HG03442 (cell line): ENCODE data around the gene FAM221B.

Experiments used
- ATAC-seq: cut with Tn5 transposase; IDR thresholded peaks from one replicate; pipeline ENCODE4 v1.9.1; 2021; ENCODE audit warnings: mild to moderate bottlenecking, moderate library complexity; ENCODE audit not compliant: unreplicated experiment

Gene FAM221B

DNA sequence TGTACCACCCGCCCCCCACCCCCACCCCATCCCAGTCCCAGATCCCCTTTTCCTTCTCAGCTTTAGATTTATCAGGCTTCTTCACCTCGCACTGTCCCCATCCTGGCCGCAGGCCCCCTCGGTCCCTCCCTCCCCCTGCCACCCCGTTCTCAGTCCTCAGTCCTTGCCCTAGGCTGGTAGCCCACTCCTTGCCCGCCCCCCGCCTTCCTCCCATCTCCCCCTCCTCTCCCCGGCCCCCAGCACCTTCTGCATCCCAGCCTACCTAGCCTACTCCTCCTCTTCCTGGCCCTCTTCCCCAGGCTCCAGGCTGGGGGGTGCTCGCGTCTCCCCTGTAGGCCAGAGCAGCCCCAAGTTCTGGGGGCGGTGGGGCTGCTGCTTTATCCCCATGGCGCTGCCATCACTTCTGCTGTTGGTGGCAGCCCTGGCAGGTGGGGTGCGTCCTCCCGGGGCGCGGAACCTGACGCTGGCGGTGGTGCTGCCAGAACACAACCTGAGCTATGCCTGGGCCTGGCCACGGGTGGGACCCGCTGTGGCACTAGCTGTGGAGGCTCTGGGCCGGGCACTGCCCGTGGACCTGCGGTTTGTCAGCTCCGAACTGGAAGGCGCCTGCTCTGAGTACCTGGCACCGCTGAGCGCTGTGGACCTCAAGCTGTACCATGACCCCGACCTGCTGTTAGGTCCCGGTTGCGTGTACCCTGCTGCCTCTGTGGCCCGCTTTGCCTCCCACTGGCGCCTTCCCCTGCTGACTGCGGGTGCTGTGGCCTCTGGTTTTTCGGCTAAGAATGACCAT lies 36.3 kb downstream of the FAM221B start:
- no peak for ATAC-seq

GRCh38 chr9:35791297-35791921 lies 37.1 kb downstream of the FAM221B start, which contains the start of gene NPR2:
TSS of gene NPR2 (plus strand) at chr9:35791591. CDS start at chr9:35792409, 818 bp downstream.
- ATAC-seq, result no peak

DNA sequence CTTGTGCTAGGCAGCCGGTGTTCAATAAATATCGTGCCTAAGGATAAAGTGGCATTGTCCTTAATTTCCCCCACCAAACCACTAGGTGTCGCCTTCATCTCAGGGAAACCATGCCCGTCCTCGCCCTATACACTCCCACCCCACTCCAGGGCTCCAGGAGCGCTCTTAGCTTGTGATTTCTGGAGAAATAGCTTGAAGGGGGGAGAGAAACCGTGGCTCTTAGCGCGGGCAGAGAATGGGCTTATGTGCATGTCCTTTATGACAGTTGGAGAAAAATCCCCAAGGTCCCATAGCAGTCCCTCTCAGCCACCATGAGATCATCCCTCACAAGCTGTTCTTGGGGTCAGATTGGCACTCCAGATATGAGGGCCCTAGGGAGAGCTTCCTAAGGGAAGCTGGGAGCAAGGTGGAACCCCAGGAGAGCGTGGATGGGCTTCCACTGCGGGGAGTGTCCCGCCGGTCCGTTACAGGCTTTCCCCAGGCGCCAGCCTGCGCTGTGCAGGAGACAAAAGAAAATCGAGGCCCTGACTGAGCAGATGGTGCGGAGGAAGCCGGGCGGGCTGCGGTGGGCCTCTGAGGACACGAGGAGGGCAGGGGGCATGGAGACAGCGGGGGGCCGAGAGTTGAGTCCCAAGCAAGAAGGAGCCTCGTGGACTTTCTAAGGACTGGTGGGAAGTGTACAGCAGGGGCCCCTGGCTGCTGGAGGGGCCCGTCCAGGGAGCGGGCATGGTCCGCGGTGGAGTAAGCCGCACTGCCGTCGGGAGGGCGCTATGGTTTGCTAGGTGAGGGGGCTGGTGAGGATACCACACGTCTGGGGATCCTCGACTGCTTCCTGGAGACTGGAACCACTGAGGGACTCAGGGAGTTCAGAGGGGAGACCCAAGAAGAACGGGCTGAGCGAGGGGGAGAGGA lies 37.9 kb downstream of the FAM221B start:
- no peak for ATAC-seq

GRCh38 chr9:35790025-35790384 lies 38.5 kb downstream of the FAM221B start:
- no peak for ATAC-seq

GRCh38 chr9:35789541-35789940 lies 39.0 kb downstream of the FAM221B start:
- no peak for ATAC-seq

DNA sequence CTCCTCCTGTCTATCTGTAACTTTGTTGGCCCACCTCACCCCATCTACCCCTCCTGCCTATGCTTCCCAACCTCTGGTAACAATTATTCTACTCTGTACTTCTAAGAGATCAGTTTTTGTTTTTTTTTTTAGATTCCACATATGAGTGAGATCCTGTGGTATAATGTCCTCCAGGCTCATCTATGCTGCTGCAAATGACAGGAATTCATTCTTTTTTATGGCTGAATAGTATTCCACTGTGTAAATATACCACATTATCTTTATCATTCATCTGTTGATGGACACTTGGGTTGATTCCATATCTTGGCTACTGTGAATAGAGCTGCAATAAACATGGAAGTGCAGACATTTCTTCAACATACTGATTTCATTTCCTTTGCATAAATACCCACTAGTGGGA lies 45.1 kb downstream of the FAM221B start:
- no peak for ATAC-seq

GRCh38 chr9:35781066-35781465 lies 47.5 kb downstream of the FAM221B start:
- ATAC-seq, result no peak

DNA sequence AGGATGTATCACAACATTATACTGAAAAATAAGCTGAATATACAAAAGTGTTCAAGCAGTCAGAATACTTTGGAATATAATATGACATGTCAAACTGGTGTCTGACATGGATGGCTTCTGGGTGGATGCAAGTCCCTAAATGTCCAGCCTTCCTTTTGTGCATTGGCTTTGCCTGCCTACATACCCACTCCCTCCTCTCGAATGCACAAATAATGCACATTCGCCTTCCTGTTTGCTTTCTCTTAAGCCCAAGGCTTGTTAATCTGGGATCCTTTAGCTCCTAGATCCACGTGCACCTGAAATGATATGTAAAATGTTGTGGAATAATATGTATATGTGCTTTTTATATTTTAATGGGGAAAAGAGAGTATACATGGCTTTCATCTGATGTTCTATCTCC lies 50.0 kb downstream of the FAM221B start:
- ATAC-seq, result no peak

- ATAC-seq, result no peak
These were observed 52.5 kb downstream of the FAM221B start for GRCh38 chr9:35776018-35776417.

- ATAC-seq, result no peak
These were observed 53.5 kb downstream of the FAM221B start for GRCh38 chr9:35774907-35775635.

DNA sequence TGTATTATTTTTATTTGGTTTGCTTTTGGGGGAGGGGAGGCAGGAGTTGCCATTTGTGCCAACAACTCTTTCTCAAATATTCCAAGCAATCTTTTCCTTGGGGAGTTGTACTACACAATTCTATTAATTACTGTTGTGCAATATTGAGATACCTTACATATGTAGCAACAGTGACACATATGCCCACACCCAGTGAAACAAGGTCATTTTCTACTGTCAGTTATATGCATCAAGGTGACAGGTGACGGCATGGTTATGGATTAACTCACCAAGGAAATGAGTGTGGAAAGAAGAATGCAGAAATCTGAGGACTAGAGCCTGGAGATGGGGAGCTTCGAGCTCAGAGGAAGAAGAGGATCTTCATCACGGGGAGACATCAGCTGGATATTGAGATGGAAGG lies 56.6 kb downstream of the FAM221B start:
- ATAC-seq, result no peak

GRCh38 chr9:35771534-35771933 lies 57.0 kb downstream of the FAM221B start:
- ATAC-seq, result no peak

DNA sequence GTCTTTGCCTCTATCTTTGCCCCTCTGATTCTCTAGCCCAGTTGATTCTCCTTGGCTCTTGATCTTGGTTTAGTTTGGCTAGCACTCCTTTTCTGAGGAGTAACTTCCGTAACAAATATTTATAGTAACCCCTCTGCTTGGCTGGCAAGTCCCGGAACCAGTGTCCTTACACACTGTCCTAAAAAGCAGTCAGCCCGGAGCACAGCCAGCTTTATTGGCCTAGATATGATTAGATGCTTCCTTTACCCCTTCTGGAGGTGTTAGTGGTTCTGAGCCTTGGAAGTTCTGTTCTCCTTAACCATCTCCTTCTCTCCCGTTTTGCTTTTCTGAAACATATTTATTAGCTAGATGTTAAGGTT lies 57.5 kb downstream of the FAM221B start:
- ATAC-seq, result no peak

DNA sequence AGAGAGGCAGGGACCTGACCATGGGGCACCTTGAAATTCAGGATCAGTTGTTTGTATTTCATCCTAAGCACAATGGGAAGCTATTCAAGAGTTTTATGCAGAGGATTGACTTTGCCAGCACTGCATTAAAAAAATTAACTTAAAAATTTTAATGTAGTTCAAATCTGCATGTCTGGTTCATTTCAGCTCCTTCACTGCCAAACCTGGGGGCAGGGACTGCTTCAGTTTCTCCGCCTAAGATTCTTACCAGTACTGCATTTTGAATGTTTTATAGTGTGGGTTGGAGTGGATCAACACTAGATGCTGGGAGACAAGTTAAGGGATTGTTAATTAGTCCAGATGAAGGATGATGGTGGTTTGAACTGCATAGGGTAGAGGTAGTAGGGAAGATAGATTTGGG lies 58.8 kb downstream of the FAM221B start:
- no peak for ATAC-seq

GRCh38 chr9:35767458-35767857 lies 61.1 kb downstream of the FAM221B start:
- ATAC-seq, result no peak

DNA sequence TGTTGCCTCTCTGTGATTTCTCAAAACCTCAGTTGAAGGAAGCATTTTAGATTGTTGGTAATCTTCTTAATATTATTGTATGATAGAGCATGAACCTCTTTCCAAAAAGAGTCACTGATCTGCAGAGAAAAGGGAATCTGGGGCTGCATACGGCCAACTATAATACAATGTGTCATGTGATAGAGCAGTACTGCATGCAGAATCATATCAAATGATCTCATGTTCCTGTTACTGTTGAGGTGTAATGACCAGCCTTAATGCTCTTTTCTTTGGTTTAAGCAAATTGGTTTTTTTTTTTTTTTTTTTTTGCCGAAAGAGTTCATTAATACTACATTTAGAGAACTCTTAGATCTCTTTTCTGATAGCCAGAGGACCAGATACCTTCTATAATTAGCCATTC lies 61.5 kb downstream of the FAM221B start:
- ATAC-seq, result no peak
